ENCODE measurements around the gene FILIP1L.

The FILIP1L gene

DNA sequence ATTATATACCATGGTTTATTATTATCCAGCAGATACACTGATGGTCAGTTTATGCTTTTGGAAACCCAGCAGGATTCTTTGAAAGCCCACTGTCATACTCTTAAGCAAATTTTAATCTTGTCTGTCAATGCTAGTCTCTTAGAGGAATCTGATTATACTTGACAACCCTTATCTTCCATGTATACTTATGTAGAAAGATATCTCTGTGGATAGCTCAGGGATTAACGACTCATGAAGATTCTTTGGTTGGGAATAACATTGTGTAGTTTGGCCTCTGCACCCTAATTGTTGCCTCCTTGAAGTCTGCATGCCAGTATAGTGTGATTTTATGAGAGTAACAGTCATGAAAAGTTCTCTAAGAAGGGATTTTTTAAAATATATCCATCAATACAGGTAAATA is 33.0 kb downstream of the FILIP1L start:
- TF ChIP-seq, protein P1, sequence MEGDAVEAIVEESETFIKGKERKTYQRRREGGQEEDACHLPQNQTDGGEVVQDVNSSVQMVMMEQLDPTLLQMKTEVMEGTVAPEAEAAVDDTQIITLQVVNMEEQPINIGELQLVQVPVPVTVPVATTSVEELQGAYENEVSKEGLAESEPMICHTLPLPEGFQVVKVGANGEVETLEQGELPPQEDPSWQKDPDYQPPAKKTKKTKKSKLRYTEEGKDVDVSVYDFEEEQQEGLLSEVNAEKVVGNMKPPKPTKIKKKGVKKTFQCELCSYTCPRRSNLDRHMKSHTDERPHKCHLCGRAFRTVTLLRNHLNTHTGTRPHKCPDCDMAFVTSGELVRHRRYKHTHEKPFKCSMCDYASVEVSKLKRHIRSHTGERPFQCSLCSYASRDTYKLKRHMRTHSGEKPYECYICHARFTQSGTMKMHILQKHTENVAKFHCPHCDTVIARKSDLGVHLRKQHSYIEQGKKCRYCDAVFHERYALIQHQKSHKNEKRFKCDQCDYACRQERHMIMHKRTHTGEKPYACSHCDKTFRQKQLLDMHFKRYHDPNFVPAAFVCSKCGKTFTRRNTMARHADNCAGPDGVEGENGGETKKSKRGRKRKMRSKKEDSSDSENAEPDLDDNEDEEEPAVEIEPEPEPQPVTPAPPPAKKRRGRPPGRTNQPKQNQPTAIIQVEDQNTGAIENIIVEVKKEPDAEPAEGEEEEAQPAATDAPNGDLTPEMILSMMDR (IDR thresholded peaks at IDR 0.05; ENCODE audit: low read depth, low read length) = no peak
- DNase-seq (ENCODE audit: extremely low read depth, low read depth) = no peak

DNA sequence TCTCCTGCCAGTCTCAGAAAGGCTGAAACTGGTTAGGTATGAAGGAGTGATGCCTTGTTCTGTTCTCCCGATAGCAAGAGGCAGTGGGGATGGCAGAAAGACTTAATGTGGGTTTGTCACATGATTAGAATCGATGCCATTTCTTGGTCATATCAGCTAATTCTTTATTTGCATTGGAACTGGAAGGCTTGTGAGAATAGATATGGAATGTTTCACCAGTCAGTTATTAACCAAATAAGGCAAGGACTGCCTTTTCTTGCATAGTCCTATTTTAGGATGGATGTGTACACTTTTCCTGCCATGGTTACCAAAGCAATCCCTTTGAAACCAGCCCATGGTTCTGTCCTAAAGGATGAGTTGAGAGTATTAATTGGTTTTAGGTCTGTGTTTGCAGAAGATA is 33.7 kb downstream of the FILIP1L start:
- no peak for DNase-seq (ENCODE audit: extremely low read depth, low read depth)
- TF ChIP-seq, protein P1 (IDR thresholded peaks at IDR 0.05; ENCODE audit: low read depth, low read length) = no peak

- TF ChIP-seq, protein P1 (IDR thresholded peaks at IDR 0.05; ENCODE audit: low read depth, low read length) = no peak
- DNase-seq (ENCODE audit: extremely low read depth, low read depth) = no peak
Observed at GRCh38 chr3:100079328-100079727, 35.0 kb downstream of the FILIP1L start.

GRCh38 chr3:100076731-100077529 is 37.4 kb downstream of the FILIP1L start:
- TF ChIP-seq, protein P1 (IDR thresholded peaks at IDR 0.05; ENCODE audit: low read depth, low read length) = no peak

GRCh38 chr3:100075851-100076730 is 38.2 kb downstream of the FILIP1L start:
- DNase-seq (ENCODE audit: extremely low read depth, low read depth) = no peak
- TF ChIP-seq, protein P1 (IDR thresholded peaks at IDR 0.05; ENCODE audit: low read depth, low read length) = no peak

More at GRCh38 chr3:100076731-100077529, 37.4 kb downstream of the FILIP1L start:
- DNase-seq (ENCODE audit: extremely low read depth, low read depth) = no peak

DNA sequence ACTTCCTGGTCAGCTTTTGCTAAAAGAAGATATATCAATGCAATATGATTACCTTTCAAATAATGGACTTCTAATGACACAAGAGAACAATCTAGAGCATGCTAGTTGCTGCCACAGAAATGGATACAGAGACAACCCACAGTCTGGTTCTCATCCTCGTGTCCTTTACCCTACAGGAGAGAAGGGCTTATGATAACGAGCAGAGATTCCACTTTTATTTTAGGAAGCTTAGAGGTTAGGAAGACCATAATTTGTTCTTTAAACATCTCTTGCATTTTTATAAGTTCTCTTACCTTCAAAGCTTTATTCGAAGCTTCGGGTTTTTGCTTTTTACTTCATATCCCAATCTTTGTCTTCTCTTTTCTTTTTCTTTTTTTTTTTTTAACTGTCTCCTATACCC is 39.1 kb downstream of the FILIP1L start:
- no peak for DNase-seq (ENCODE audit: extremely low read depth, low read depth)
- TF ChIP-seq, protein P1 (IDR thresholded peaks at IDR 0.05; ENCODE audit: low read depth, low read length) = no peak
